ENCODE data around the gene HCN4.

- TF ChIP-seq EZH2 (IDR thresholded peaks at IDR 0.05) (no peak), POLR2AphosphoS5 (IDR thresholded peaks at IDR 0.05; ENCODE audit: borderline replicate concordance, low read depth, low read length) (no peak)
Measured at GRCh38 chr15:73324496-73325170, 44.1 kb downstream of the HCN4 start.
